ENCODE measurements around the gene PTK6. TPM values are rescaled to one million over a fixed set of nuclear protein-coding genes. Genes with fewer than 3 reads are reported as not detected.
A peak's percentile ranks its signal among the peaks of the same experiment; 100 is the strongest.

Gene PTK6
- total RNA-seq, 2 experiments from 2014 or later: 2.1 to 2.3 TPM

DNA sequence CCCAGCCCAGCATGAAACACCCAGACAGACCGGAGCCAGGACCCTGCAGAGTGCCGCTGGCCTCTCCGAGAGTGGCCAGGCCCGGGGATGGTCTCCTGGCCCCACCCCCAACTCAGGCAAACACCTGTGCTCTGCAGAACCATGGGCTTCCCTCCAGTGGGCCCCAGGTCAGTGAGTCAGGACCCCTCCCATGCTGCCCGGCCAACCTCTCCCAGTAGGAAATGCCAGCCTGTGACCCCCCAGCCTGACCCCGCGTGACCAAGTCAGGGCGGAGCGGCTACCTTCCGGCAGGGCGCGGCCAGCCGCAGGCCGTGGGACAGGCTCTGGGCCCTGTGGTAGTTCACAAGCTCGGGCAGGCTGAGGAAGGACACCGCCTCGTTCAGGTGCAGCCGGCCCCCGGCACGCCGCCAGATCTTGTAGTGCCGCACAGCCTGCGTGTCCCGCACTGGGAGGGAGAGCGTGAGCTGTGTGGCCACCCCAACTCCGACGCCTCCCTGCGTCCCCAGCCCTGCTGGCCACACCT lies 3.2 kb downstream of the PTK6 start:
- Mint-ChIP-seq H3K4me3 (no peak overlapping the region), H3K36me3 (ENCODE audit: low read depth) (no peaks in the 10 kb centered on the region), H3K4me1 (peaks cover 25% of the 10 kb centered on the region), H3K9me3 (no peaks in the 10 kb centered on the region), H3K27me3 (peaks cover 8% of the 10 kb centered on the region), H3K27ac (no peak overlapping the region)
- ChIA-PET POLR2A (interaction anchor here (6.7 kb wide), 1 partner anchor 11 kb away, joined by 136 read pairs; the partner anchor contains the start of gene PPDPF), CTCF (no interaction called here)
- no peak for DNase-seq

DNA sequence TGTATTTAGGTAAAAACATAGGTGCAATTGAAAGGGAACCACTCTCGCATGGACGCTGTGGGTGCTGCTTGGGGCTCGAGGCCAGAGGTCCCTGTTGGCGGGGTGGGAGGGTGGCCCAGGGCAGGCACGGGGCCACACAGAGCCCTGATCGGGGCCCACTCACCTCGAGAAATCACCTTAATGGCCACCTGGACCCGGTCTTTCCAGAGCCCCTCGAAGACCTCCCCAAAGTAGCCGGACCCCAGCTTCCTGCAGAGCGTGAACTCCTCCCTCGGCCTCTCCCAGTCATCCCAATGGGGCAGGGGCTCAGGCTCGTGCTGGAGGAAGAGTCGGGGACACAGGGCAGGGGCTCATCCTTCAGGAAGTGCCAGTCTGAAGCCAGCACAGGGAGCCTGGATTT lies 3.8 kb downstream of the PTK6 start:
- no peaks in the 10 kb centered on the region for H3K36me3 Mint-ChIP-seq (ENCODE audit: low read depth)
- H3K4me3 Mint-ChIP-seq: no peak overlapping the region
- H3K27me3 Mint-ChIP-seq: peaks cover 13% of the 10 kb centered on the region
- H3K4me1 Mint-ChIP-seq: peaks cover 26% of the 10 kb centered on the region
- POLR2A ChIA-PET: interaction anchor here (6.7 kb wide), 1 partner anchor 11 kb away, joined by 136 read pairs; the partner anchor contains the start of gene PPDPF
- H3K9me3 Mint-ChIP-seq: no peaks in the 10 kb centered on the region
- DNase-seq: no peak
- CTCF ChIA-PET: no interaction called here
- H3K27ac Mint-ChIP-seq: no peak overlapping the region

DNA sequence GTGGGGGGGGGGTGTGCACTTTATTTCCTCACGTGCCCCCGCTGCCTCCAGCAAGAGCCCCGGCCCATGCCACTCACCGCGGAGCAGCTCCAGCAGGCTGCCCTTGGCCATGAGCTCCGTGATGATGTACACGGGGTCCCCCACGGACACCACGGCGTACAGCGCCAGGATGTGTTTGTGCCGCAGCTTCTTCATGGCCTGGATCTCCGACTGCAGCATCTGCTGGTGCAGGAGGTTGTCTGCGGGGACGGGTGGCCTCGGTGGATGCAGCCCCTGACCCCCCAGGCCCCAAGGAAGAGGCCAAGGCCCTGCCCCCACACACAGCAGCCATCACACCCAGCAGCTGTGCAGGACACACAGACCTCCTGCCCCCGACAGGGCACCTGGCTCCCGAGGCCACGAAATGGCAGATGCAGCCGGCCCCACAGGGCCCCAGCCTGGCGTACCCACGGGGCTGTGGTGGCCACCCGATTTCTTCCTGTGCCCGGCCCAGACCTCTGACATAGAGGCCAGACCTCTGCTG lies 4.7 kb downstream of the PTK6 start:
- no peak overlapping the region for H3K27ac Mint-ChIP-seq
- no peak for DNase-seq
- H3K4me3 Mint-ChIP-seq: no peak overlapping the region
- no peaks in the 10 kb centered on the region for H3K9me3 Mint-ChIP-seq
- H3K4me1 Mint-ChIP-seq: peaks cover 24% of the 10 kb centered on the region
- H3K27me3 Mint-ChIP-seq: peaks cover 19% of the 10 kb centered on the region
- ChIA-PET POLR2A (interaction anchor here (0.8 to 1.6 kb wide), 2 partner anchors 9 to 11 kb away, joined by 3 to 16 read pairs; partner anchors contain the start of gene PPDPF), CTCF (no interaction called here)
- H3K36me3 Mint-ChIP-seq (ENCODE audit: low read depth): no peaks in the 10 kb centered on the region

DNA sequence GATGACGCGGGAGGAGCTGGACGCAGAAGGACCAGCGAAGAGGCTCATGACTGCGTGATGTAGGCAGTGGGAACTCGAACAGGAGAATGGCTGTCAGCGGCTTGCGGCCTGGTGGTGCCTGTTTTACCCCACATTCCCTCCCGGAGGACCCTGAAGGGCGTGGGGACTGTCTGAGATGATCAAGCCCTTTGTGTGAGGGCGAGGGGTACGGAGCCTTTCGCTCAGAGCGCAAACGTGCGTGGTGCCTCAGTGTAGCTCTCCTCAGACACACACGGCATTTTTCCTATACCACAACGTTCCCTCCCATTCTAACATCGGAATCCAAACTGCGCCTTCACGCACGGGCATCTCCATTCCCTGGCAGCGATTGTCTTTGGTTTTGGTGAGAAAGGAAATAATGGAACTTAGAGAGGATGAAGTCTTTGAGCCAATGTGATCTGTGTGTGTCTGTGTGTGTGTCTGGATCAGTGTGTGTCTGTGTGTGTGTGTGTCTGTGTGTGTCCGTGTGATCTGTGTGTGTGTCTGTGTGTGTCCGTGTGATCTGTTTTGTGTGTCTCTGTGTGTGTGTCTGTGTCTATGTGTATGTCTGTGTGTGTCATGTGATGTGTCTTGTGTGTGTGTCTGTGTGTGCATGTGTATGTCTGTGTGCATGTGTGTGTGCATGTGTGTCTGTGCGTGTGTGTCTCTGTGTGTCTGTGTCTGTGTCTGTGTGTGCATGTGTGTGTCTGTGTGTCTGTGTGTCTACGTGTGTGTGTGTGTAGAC lies 5.3 kb downstream of the PTK6 start:
- H3K4me1 Mint-ChIP-seq: peaks cover 20% of the 10 kb centered on the region

DNA sequence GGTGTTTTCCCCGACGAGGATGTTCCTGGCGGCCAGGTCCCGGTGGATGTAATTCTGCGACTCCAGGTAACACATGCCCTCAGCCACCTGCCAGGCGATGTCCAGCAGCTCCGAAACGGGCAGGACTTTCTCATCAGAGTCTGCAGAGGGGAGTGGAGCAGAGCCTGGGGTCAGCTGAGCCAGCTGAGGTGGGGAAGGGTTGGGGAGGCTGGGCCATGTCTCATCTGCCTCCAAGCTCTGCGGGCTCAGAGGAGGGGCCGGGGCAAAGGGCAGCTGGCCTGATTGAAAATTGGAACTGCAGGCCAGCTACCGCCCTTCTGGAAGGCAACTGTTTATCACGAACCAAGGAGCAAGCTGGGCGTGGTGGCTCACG lies 6.4 kb downstream of the PTK6 start:
- CTCF ChIA-PET: no interaction called here
- peaks cover 12% of the 10 kb centered on the region for H3K4me1 Mint-ChIP-seq
- peaks cover 23% of the 10 kb centered on the region for H3K27me3 Mint-ChIP-seq
- DNase-seq: no peak
- no peaks in the 10 kb centered on the region for H3K36me3 Mint-ChIP-seq (ENCODE audit: low read depth)
- H3K9me3 Mint-ChIP-seq: no peaks in the 10 kb centered on the region
- no peak overlapping the region for H3K27ac Mint-ChIP-seq
- POLR2A ChIA-PET: interaction anchor here (2.7 kb wide), 1 partner anchor 10 kb away, joined by 26 read pairs; the partner anchor contains the start of gene PPDPF
- no peak overlapping the region for H3K4me3 Mint-ChIP-seq

More for the DNA sequence above, 5.3 kb downstream of the PTK6 start:
- no peak for DNase-seq
- peaks cover 23% of the 10 kb centered on the region for H3K27me3 Mint-ChIP-seq
- no peaks in the 10 kb centered on the region for H3K9me3 Mint-ChIP-seq
- H3K27ac Mint-ChIP-seq: no peak overlapping the region
- CTCF ChIA-PET: no interaction called here
- no peak overlapping the region for H3K4me3 Mint-ChIP-seq
- no peaks in the 10 kb centered on the region for H3K36me3 Mint-ChIP-seq (ENCODE audit: low read depth)
- POLR2A ChIA-PET: interaction anchor here (0.8 to 1.6 kb wide), 2 partner anchors 9 to 11 kb away, joined by 3 to 16 read pairs; partner anchors contain the start of gene PPDPF

DNA sequence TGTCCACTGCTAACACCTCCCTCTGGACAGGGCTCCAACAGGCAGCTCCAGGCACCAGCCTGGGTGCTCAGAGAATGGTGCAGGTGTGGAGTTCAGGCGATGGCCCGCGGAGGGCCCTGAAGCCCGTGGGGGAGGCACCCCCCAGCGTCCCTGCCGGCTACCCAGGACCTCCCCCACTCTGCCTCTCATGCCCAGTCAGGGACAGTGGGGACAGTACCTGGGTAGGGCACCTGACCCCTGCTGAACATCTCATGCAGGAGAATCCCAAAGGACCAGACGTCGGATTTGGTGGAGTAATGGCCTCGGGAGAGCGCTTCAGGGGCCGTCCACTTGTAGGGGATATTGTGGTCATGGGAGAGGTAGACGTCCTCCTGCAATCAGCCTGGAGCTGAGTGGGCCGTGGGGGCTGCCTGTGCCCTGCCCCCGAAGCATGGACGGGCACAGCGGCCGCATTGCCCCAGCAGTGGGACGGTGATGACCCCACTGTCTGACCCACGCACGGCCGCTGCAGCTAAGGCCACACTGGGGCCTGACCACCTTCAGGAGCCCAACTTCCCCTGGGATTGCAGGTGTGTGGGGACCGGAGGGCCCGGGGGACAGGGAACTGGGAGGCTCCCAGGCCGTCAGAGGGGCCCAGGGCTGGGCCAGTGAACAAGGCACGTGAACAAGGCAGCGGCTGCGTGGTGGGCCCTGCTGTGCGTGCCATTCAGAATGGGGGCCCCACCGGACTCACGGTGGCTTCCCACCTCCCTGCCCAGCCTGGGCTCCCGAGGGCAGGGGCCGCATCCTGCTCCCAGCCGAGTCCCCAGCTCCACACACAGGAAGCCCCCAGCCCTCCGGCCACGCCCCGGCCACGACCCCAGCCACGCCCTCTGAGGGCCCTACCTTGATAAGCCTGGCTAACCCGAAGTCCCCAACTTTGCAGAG lies 7.1 kb downstream of the PTK6 start:
- Mint-ChIP-seq H3K27me3 (peaks cover 23% of the 10 kb centered on the region), H3K4me1 (peaks cover 9% of the 10 kb centered on the region), H3K9me3 (no peaks in the 10 kb centered on the region), H3K4me3 (no peak overlapping the region), H3K27ac (no peak overlapping the region), H3K36me3 (ENCODE audit: low read depth) (no peaks in the 10 kb centered on the region)
- POLR2A ChIA-PET: interaction anchor here (1.8 to 2.7 kb wide), 3 partner anchors 8 to 37 kb away, joined by 4 to 26 read pairs (median 7); partner anchors contain the start of gene PPDPF
- CTCF ChIA-PET: no interaction called here
- DNase-seq: no peak

DNA sequence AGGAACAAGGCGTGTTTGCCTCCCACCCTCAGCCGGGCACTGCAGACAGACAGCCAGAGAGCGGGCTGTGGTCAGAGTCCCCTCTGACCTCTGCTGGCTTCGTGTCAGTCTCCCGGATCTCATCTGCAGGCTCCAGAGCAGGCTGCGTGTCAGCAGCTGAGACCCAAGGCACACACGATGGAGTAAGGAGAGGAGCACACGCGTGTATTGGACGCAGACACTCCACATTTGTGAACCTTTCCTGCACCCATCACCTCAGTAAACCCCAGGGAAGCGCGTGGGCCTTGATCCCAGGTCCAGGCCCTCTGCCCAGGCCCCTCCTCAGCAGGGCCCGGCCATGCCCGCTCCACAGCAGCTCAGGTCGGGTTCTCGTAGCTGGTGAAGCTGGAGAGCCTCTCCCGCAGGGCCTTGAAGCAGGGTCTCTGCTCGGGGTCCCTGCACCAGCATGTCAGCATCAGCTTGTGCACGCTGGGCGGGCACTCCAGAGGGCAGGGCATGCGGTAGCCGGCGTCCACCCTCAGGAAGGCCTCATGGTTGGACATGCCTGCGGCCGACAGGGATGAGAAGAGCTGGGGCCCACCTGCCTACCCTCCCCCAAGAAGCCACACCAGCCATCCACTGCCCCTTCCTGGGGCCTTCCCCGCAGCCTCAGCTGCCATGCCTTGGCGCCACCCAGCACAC lies 7.9 kb downstream of the PTK6 start:
- H3K4me3 Mint-ChIP-seq: no peak overlapping the region
- ChIA-PET CTCF (interaction anchor here (1.6 kb wide), 1 partner anchor 9 kb away, joined by 7 read pairs; the partner anchor contains the start of gene PTK6), POLR2A (interaction anchor here (1.8 to 2.7 kb wide), 3 partner anchors 8 to 38 kb away, joined by 4 to 26 read pairs (median 7); partner anchors contain the start of gene PPDPF)
- H3K27me3 Mint-ChIP-seq: peaks cover 23% of the 10 kb centered on the region
- peaks cover 3% of the 10 kb centered on the region for H3K36me3 Mint-ChIP-seq (ENCODE audit: low read depth)
- H3K4me1 Mint-ChIP-seq: peaks cover 11% of the 10 kb centered on the region
- no peak for DNase-seq
- no peaks in the 10 kb centered on the region for H3K9me3 Mint-ChIP-seq
- H3K27ac Mint-ChIP-seq: no peak overlapping the region

DNA sequence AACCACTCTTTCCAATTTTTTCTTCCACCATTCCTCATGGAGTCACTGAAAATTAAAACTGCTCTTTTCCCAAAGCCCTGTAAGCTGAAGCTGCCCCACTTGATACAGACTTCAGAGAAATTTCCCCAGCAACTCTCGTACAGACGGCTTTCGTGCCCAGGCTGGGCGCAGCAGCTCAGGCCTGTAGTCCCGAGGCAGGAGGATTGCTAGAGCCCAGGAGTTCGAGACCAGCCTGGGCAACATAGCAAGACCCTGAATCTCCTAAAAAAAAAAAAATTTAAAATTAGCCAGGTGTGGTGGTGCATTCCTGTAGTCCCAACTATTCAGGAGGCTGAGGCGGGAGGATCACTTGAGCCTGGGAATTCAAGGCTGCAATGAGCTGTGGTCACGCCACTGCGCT lies 10.0 kb downstream of the PTK6 start:
- Mint-ChIP-seq H3K9me3 (peaks cover 2% of the 10 kb centered on the region), H3K36me3 (ENCODE audit: low read depth) (peaks cover 23% of the 10 kb centered on the region), H3K27me3 (peaks cover 22% of the 10 kb centered on the region), H3K27ac (no peak overlapping the region), H3K4me1 (peaks cover 16% of the 10 kb centered on the region), H3K4me3 (no peak overlapping the region)
- POLR2A ChIA-PET: interaction anchor here (1.0 kb wide), 1 partner anchor 224 kb away, joined by 3 read pairs; no protein-coding TSS in a partner anchor
- CTCF ChIA-PET: no interaction called here
- DNase-seq: no peak

DNA sequence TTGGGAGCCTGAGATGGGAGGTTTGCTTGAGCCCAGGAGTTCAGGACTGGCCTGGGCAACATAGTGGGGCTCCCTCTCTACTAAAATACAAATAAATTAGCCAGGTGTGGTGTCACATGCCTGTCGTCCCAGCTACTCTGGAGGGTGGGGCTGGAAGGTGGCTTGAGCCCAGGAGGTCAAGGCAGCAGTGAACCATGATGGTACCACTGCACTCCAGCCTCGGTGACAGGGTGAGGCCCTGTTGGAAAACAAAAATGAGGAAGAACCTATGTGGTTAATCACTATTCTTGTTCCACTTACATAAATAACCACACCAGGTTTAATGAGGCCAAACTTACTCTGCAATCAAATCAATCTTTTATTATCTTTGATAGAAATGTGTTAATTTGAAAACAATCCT lies 11.2 kb downstream of the PTK6 start:
- H3K36me3 Mint-ChIP-seq (ENCODE audit: low read depth): peaks cover 27% of the 10 kb centered on the region
- H3K27ac Mint-ChIP-seq: no peak overlapping the region
- DNase-seq: no peak
- CTCF ChIA-PET: no interaction called here
- H3K27me3 Mint-ChIP-seq: peaks cover 18% of the 10 kb centered on the region
- peaks cover 16% of the 10 kb centered on the region for H3K4me1 Mint-ChIP-seq
- POLR2A ChIA-PET: no interaction called here
- no peak overlapping the region for H3K4me3 Mint-ChIP-seq
- peaks cover 2% of the 10 kb centered on the region for H3K9me3 Mint-ChIP-seq

DNA sequence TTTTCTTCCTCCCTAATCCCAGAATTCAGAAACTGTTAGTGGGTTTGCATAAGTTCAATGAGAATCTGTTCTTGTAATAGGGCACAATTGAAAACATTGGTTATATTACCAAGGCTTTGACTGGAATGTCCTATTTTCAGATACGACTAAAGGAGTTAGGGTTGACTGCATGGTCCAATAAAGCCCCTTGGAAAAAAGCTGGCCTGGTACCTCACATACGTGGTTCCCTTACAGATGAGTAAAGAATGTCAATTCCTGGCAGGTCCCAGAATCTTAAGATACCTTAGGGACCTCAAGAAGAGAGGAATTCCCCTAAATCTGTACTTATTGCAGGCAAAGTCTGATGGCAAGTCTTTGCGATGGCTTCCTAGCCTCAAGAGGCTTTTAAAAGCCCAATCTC lies 12.0 kb downstream of the PTK6 start:
- H3K4me1 Mint-ChIP-seq: peaks cover 16% of the 10 kb centered on the region
- CTCF ChIA-PET: no interaction called here
- H3K27me3 Mint-ChIP-seq: peaks cover 18% of the 10 kb centered on the region
- no peak for DNase-seq
- H3K4me3 Mint-ChIP-seq: no peak overlapping the region
- POLR2A ChIA-PET: interaction anchor here (5.1 kb wide), 1 partner anchor 12 kb away, joined by 136 read pairs; the partner anchor contains the start of gene PTK6
- peaks cover 27% of the 10 kb centered on the region for H3K36me3 Mint-ChIP-seq (ENCODE audit: low read depth)
- H3K27ac Mint-ChIP-seq: no peak overlapping the region
- H3K9me3 Mint-ChIP-seq: peaks cover 2% of the 10 kb centered on the region

DNA sequence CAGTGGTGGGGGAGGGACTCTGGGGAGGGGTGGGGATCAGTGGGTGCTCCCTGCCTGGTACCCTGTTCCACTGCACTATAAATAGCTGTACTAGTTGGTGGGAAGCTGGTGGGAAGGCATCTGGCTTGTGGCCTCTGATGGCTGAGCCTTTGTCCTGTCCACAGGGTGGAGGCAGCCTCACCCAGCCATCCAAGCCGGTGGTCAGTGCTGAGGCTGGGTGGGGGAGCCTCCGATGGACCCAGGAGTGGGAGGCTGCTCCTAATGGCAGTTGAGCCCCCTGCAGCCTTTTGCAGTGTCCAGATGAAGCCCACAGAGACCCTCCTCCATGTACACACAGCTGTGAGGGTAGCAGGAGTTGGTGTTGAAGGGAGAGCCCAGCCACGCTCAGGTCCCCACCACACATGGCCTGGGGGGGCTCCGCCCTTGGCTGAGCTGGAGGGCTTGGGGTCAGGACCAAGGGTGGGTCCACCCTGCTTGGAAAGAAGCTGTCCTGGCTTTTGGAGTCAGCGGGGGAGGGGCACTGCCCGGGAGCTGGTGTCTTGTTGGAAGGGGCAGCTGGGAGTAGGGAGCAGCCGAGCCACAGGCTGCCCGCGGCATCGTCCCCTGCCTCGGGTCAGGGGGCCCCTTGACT lies 14.1 kb downstream of the PTK6 start:
- Mint-ChIP-seq H3K4me3 (peak overlapping the region; percentile 58), H3K36me3 (ENCODE audit: low read depth) (peaks cover 27% of the 10 kb centered on the region), H3K4me1 (peaks cover 14% of the 10 kb centered on the region), H3K9me3 (peaks cover 2% of the 10 kb centered on the region), H3K27me3 (peaks cover 11% of the 10 kb centered on the region), H3K27ac (no peak overlapping the region)
- ChIA-PET POLR2A (interaction anchor here (0.6 to 5.1 kb wide), 9 partner anchors 9 to 545 kb away, joined by 3 to 136 read pairs (median 3); partner anchors contain the start of genes DNAJC5, GMEB2 and PTK6), CTCF (interaction anchor here (1.5 kb wide), 1 partner anchor 27 kb away, joined by 8 read pairs; no protein-coding TSS in a partner anchor)
- no peak for DNase-seq

All from activated CD4-positive, alpha-beta memory T cell treated with anti-CD3 and anti-CD28 coated beads, Interleukin-2, amount 10 ng/mL, durations not matched to agents 7 days and 5 days (primary cell).